ENCODE results near the gene CDKL2. TPM values are rescaled to one million over a fixed set of nuclear protein-coding genes. Genes with fewer than 3 reads are reported as not detected.

The CDKL2 gene
- total and polyA plus RNA-seq, 2 experiments from 2014 or later: 1.8 to 3.1 TPM

DNA sequence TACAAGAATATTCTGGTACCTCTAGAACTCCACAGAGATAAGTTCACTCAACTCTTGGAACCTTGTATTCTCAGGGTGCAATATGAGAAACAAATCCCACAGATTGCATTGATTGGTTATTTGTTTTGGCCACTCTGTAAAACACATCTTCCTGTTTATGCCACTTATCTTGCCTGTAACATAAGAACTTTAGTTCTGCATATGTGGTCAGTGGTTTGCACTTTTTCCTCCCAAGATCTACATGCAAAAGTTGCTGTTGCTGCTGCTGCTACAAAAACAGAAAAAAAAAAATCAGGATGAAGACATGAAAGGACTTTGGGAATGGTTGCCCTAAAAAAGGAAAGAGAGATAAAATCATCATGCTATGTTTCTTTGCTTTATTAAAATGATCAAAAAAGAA lies 64.8 kb downstream of the CDKL2 start:
- peaks cover 22% of the 10 kb centered on the region for H3K9me3 Mint-ChIP-seq
- no peak overlapping the region for H3K4me3 Mint-ChIP-seq
- no peak overlapping the region for H3K27ac ChIP-seq (ENCODE audit: low read depth)
- no peak overlapping the region for H2AFZ ChIP-seq
- ATAC-seq (no peak), DNase-seq (ENCODE audit: low spot score) (no peak)
- no peak overlapping the region for H3K4me2 ChIP-seq
- H4K20me1 ChIP-seq (replicated peaks; ENCODE audit: insufficient read depth): no peaks in the 10 kb centered on the region
- peaks cover 8% of the 10 kb centered on the region for H3K4me1 Mint-ChIP-seq
- no peak overlapping the region for H3K4me3 ChIP-seq
- no peaks in the 10 kb centered on the region for H3K27me3 ChIP-seq (ENCODE audit: insufficient read depth)
- TF ChIP-seq ZNF331 (CRISPR knock-in tag; IDR thresholded peaks at IDR 0.05; ENCODE audit: low read depth) (no peak), EZH2phosphoT487 (IDR thresholded peaks at IDR 0.05; ENCODE audit: unreplicated experiment) (no peak), ZNF114 (CRISPR knock-in tag; IDR thresholded peaks at IDR 0.05) (no peak), STAT1 (IDR thresholded peaks at IDR 0.05; ENCODE audit: unreplicated experiment) (no peak), NANOG (IDR thresholded peaks at IDR 0.05; ENCODE audit: borderline replicate concordance) (no peak), EZH2 (IDR thresholded peaks at IDR 0.05; ENCODE audit: low read depth, unreplicated experiment) (no peak), CREB1 (CRISPR knock-in tag; IDR thresholded peaks at IDR 0.05; ENCODE audit: low read depth) (no peak), POLR2AphosphoS5 (IDR thresholded peaks at IDR 0.05; ENCODE audit: low read depth) (no peak), JUNB (IDR thresholded peaks at IDR 0.05; ENCODE audit: unreplicated experiment) (no peak)
- TF ChIP-seq, protein P1, sequence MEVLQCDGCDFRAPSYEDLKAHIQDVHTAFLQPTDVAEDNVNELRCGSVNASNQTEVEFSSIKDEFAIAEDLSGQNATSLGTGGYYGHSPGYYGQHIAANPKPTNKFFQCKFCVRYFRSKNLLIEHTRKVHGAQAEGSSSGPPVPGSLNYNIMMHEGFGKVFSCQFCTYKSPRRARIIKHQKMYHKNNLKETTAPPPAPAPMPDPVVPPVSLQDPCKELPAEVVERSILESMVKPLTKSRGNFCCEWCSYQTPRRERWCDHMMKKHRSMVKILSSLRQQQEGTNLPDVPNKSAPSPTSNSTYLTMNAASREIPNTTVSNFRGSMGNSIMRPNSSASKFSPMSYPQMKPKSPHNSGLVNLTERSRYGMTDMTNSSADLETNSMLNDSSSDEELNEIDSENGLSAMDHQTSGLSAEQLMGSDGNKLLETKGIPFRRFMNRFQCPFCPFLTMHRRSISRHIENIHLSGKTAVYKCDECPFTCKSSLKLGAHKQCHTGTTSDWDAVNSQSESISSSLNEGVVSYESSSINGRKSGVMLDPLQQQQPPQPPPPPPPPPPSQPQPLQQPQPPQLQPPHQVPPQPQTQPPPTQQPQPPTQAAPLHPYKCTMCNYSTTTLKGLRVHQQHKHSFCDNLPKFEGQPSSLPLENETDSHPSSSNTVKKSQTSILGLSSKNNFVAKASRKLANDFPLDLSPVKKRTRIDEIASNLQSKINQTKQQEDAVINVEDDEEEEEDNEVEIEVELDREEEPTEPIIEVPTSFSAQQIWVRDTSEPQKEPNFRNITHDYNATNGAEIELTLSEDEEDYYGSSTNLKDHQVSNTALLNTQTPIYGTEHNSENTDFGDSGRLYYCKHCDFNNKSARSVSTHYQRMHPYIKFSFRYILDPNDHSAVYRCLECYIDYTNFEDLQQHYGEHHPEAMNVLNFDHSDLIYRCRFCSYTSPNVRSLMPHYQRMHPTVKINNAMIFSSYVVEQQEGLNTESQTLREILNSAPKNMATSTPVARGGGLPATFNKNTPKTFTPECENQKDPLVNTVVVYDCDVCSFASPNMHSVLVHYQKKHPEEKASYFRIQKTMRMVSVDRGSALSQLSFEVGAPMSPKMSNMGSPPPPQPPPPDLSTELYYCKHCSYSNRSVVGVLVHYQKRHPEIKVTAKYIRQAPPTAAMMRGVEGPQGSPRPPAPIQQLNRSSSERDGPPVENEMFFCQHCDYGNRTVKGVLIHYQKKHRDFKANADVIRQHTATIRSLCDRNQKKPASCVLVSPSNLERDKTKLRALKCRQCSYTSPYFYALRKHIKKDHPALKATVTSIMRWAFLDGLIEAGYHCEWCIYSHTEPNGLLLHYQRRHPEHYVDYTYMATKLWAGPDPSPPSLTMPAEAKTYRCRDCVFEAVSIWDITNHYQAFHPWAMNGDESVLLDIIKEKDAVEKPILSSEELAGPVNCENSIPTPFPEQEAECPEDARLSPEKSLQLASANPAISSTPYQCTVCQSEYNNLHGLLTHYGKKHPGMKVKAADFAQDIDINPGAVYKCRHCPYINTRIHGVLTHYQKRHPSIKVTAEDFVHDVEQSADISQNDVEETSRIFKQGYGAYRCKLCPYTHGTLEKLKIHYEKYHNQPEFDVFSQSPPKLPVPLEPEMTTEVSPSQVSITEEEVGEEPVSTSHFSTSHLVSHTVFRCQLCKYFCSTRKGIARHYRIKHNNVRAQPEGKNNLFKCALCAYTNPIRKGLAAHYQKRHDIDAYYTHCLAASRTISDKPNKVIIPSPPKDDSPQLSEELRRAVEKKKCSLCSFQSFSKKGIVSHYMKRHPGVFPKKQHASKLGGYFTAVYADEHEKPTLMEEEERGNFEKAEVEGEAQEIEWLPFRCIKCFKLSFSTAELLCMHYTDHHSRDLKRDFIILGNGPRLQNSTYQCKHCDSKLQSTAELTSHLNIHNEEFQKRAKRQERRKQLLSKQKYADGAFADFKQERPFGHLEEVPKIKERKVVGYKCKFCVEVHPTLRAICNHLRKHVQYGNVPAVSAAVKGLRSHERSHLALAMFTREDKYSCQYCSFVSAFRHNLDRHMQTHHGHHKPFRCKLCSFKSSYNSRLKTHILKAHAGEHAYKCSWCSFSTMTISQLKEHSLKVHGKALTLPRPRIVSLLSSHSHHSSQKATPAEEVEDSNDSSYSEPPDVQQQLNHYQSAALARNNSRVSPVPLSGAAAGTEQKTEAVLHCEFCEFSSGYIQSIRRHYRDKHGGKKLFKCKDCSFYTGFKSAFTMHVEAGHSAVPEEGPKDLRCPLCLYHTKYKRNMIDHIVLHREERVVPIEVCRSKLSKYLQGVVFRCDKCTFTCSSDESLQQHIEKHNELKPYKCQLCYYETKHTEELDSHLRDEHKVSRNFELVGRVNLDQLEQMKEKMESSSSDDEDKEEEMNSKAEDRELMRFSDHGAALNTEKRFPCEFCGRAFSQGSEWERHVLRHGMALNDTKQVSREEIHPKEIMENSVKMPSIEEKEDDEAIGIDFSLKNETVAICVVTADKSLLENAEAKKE (CRISPR knock-in tag; IDR thresholded peaks at IDR 0.05): no peak
- TF ChIP-seq, protein P2, sequence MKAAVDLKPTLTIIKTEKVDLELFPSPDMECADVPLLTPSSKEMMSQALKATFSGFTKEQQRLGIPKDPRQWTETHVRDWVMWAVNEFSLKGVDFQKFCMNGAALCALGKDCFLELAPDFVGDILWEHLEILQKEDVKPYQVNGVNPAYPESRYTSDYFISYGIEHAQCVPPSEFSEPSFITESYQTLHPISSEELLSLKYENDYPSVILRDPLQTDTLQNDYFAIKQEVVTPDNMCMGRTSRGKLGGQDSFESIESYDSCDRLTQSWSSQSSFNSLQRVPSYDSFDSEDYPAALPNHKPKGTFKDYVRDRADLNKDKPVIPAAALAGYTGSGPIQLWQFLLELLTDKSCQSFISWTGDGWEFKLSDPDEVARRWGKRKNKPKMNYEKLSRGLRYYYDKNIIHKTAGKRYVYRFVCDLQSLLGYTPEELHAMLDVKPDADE (IDR thresholded peaks at IDR 0.05): no peak
- TF ChIP-seq, protein P3, sequence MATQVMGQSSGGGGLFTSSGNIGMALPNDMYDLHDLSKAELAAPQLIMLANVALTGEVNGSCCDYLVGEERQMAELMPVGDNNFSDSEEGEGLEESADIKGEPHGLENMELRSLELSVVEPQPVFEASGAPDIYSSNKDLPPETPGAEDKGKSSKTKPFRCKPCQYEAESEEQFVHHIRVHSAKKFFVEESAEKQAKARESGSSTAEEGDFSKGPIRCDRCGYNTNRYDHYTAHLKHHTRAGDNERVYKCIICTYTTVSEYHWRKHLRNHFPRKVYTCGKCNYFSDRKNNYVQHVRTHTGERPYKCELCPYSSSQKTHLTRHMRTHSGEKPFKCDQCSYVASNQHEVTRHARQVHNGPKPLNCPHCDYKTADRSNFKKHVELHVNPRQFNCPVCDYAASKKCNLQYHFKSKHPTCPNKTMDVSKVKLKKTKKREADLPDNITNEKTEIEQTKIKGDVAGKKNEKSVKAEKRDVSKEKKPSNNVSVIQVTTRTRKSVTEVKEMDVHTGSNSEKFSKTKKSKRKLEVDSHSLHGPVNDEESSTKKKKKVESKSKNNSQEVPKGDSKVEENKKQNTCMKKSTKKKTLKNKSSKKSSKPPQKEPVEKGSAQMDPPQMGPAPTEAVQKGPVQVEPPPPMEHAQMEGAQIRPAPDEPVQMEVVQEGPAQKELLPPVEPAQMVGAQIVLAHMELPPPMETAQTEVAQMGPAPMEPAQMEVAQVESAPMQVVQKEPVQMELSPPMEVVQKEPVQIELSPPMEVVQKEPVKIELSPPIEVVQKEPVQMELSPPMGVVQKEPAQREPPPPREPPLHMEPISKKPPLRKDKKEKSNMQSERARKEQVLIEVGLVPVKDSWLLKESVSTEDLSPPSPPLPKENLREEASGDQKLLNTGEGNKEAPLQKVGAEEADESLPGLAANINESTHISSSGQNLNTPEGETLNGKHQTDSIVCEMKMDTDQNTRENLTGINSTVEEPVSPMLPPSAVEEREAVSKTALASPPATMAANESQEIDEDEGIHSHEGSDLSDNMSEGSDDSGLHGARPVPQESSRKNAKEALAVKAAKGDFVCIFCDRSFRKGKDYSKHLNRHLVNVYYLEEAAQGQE (IDR thresholded peaks at IDR 0.05; ENCODE audit: unreplicated experiment): no peak
- TF ChIP-seq, protein P4, sequence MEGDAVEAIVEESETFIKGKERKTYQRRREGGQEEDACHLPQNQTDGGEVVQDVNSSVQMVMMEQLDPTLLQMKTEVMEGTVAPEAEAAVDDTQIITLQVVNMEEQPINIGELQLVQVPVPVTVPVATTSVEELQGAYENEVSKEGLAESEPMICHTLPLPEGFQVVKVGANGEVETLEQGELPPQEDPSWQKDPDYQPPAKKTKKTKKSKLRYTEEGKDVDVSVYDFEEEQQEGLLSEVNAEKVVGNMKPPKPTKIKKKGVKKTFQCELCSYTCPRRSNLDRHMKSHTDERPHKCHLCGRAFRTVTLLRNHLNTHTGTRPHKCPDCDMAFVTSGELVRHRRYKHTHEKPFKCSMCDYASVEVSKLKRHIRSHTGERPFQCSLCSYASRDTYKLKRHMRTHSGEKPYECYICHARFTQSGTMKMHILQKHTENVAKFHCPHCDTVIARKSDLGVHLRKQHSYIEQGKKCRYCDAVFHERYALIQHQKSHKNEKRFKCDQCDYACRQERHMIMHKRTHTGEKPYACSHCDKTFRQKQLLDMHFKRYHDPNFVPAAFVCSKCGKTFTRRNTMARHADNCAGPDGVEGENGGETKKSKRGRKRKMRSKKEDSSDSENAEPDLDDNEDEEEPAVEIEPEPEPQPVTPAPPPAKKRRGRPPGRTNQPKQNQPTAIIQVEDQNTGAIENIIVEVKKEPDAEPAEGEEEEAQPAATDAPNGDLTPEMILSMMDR (conservative IDR thresholded peaks at IDR 0.05; ENCODE audit: low read depth in 2 of 2): no peak
- 0 out of 2 replicates have a peak, but pooled peaks cover 4% of the 10 kb centered on the region for H3K9me2 ChIP-seq (ENCODE audit: insufficient read depth)
- H3K4me1 ChIP-seq (ENCODE audit: insufficient read depth): no peaks in the 10 kb centered on the region
- peaks cover 10% of the 10 kb centered on the region for H3K27me3 Mint-ChIP-seq (ENCODE audit: insufficient read depth, low read depth, poor library complexity)
- H3K79me2 ChIP-seq (replicated peaks; ENCODE audit: insufficient read depth): no peaks in the 10 kb centered on the region
- H3K36me3 ChIP-seq (ENCODE audit: insufficient read depth): no peaks in the 10 kb centered on the region
- H3K36me3 Mint-ChIP-seq (ENCODE audit: low read depth): peaks cover 8% of the 10 kb centered on the region; the same call in 2 of the 3 replicates
- no peaks in the 10 kb centered on the region for H3F3A ChIP-seq (replicated peaks; ENCODE audit: low read depth)
- no peak overlapping the region for H3K27ac Mint-ChIP-seq
